Activated naive CD8-positive, alpha-beta T cell treated with anti-CD3 and anti-CD28 coated beads, Interleukin-2, amount 50 U/mL, for 24 hours (primary cell): ENCODE data around the gene BANK1.

ENCODE experiments used
- ATAC-seq: fragments of 150-1000 bp; cut with Tn5 transposase; one replicate; pipeline ENCODE4 v1.10.0; 2021
- DNase-seq: peaks from one replicate; pipeline ENCODE4 v3.0.0; 2021
- H3K27ac Mint-ChIP-seq: one replicate; pipeline ENCODE4 v1.8.0; 2021; ENCODE audit warnings: mild to moderate bottlenecking, mixed read lengths
- H3K27me3 Mint-ChIP-seq: one replicate; pipeline ENCODE4 v1.8.0; 2021; ENCODE audit warnings: mixed read lengths
- H3K36me3 Mint-ChIP-seq: one replicate; pipeline ENCODE4 v1.8.0; 2021; ENCODE audit warnings: low read depth, mixed read lengths
- H3K4me1 Mint-ChIP-seq: one replicate; pipeline ENCODE4 v1.8.0; 2021; ENCODE audit warnings: mixed read lengths
- H3K4me3 Mint-ChIP-seq: one replicate; pipeline ENCODE4 v1.8.0; 2021; ENCODE audit warnings: mild to moderate bottlenecking, moderate library complexity, mixed read lengths
- H3K9me3 Mint-ChIP-seq: one replicate; pipeline ENCODE4 v1.8.0; 2021; ENCODE audit warnings: mixed read lengths

The BANK1 gene

DNA sequence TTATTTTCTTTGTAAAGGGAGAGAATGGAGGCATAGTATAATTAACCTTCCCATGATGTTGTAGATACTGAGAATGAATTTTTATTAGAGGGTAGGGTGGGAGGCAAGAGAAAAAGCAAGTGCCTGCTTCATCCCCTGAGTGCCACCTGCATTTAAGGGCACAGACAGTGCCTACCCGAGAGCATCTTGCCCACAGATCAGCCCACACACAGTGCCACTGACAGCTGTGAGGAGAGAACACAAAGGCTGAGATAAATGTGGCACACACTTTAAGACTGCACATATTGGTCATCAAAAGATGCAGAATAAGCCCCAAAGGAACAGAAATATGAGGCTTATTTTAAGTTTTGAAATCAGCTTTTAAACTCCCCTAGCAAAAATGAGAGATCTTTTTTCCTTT is 304.0 kb downstream of the BANK1 start:
- no peaks in the 10 kb centered on the region for H3K27me3 Mint-ChIP-seq
- H3K4me1 Mint-ChIP-seq: no peaks in the 10 kb centered on the region
- no peaks in the 10 kb centered on the region for H3K9me3 Mint-ChIP-seq
- no peak overlapping the region for H3K4me3 Mint-ChIP-seq
- no peak for DNase-seq
- no peak for ATAC-seq
- H3K36me3 Mint-ChIP-seq: no peaks in the 10 kb centered on the region
- no peak overlapping the region for H3K27ac Mint-ChIP-seq

DNA sequence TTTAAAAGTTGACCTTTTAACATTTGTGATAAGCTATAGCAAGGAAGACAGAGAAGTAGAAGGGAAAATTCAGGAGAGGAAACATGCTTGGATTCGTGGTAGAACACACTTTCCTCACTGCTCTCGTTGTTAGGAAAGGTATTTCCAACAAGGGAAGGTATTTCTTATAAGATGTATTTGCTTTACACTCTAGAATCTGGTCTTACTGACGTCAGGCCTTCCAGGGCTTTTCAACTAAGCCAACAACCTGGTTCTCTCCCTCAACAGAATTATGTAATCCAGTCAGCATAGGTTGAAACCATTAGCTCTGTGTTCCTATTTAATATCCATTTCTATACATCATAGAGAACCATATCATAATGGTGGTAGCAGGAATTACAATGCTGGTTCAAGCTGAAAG is 312.8 kb downstream of the BANK1 start:
- Mint-ChIP-seq H3K4me1 (no peaks in the 10 kb centered on the region), H3K36me3 (no peaks in the 10 kb centered on the region), H3K27ac (no peak overlapping the region), H3K4me3 (no peak overlapping the region), H3K9me3 (peaks cover 33% of the 10 kb centered on the region), H3K27me3 (no peaks in the 10 kb centered on the region)
- DNase-seq (no peak), ATAC-seq (no peak)

DNA sequence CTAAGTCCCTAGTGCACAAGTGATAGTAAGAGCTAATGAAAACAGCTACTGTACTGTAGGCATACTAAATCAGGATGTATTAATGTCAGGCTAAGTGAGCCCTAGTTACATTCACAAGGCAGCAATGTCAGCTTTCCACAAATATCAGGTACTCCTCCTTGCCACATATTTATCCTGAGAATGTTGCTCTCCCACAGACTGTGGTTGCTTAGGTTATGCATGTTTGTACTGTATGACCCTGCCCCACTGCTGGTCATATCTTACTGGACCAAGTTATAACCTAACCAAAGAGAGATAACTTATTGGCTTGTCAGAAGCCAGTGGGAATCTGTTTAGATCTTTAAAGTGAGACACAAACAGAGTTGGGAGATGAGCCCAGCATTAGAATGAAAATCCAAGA is 313.7 kb downstream of the BANK1 start:
- no peaks in the 10 kb centered on the region for H3K27me3 Mint-ChIP-seq
- H3K4me3 Mint-ChIP-seq: no peak overlapping the region
- H3K4me1 Mint-ChIP-seq: no peaks in the 10 kb centered on the region
- H3K27ac Mint-ChIP-seq: no peak overlapping the region
- H3K36me3 Mint-ChIP-seq: no peaks in the 10 kb centered on the region
- no peak for ATAC-seq
- no peak for DNase-seq
- H3K9me3 Mint-ChIP-seq: peaks cover 40% of the 10 kb centered on the region

DNA sequence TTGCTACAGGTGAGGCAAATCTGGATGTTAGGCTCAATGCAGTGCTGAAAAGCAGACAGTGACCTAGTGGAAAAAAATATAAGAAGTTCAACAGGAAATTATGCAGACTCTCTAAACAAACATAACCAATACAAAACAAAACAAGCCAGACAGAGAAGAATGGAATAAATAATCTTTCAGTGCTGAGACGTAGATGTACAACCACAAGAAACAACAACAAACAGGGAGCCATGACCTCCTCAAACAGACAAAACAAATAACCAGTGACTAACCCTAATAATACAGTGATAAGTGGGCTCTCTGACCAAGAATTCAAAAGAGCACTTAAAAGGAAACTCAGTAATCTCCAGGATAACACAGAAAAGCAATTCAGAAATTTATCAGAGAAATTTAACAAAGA is 315.5 kb downstream of the BANK1 start:
- Mint-ChIP-seq H3K36me3 (no peaks in the 10 kb centered on the region), H3K9me3 (peaks cover 44% of the 10 kb centered on the region), H3K4me3 (no peak overlapping the region), H3K4me1 (no peaks in the 10 kb centered on the region), H3K27me3 (no peaks in the 10 kb centered on the region), H3K27ac (no peak overlapping the region)
- DNase-seq: no peak
- ATAC-seq: no peak

DNA sequence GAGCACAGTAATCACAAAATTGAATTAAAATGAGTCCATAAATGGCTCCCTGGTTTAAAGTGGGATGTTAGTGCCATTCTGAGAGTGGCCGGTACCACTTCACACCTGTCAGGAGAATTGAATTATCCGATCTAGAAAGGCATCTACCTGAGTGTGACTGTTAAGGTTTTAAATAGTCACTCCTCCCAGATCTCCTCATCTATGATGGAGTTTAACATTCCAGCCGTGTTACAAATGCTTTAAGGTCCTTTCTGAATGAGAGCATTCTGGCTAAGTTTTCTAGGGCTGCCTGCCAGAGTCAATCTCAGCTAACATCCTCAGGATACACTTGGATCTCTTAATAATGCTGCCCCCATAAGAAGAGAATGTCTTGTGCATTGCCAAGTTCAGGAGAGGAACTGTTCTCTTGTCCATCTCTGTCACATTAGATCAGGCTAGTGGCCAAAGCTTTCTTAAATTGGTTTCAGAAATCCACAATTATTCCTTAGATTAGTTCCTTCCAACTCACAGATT is 323.6 kb downstream of the BANK1 start:
- no peaks in the 10 kb centered on the region for H3K27me3 Mint-ChIP-seq
- no peak overlapping the region for H3K27ac Mint-ChIP-seq
- no peak for ATAC-seq
- no peak overlapping the region for H3K4me3 Mint-ChIP-seq
- H3K36me3 Mint-ChIP-seq: no peaks in the 10 kb centered on the region
- H3K9me3 Mint-ChIP-seq: peaks cover 5% of the 10 kb centered on the region
- no peak for DNase-seq
- no peaks in the 10 kb centered on the region for H3K4me1 Mint-ChIP-seq

GRCh38 chr4:102116121-102116520 is 325.6 kb downstream of the BANK1 start:
- no peaks in the 10 kb centered on the region for H3K4me1 Mint-ChIP-seq
- H3K27me3 Mint-ChIP-seq: no peaks in the 10 kb centered on the region
- H3K4me3 Mint-ChIP-seq: no peak overlapping the region
- DNase-seq (no peak), ATAC-seq (no peak)
- H3K36me3 Mint-ChIP-seq: peaks cover 4% of the 10 kb centered on the region
- peaks cover 5% of the 10 kb centered on the region for H3K9me3 Mint-ChIP-seq
- no peak overlapping the region for H3K27ac Mint-ChIP-seq

DNA sequence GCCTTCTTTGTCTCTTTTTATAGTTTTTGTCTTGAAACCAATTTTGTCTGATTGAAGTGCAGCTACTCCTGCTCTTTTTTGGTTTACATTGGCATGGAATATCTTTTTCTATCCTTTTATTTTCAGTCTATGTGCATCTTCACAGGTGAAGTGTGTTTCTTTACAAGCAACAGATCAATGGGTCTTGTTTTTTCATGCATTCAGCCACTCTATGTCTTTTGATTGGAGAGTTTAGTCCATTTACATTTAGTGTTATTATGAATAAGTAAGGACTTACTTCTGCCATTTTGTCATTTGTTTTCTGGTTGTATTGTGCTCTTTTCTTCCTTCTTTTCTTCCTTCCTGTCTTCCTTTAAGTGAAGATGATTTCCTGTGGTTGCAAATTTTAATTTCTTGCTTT is 330.3 kb downstream of the BANK1 start:
- H3K27me3 Mint-ChIP-seq: no peaks in the 10 kb centered on the region
- H3K9me3 Mint-ChIP-seq: peaks cover 20% of the 10 kb centered on the region
- H3K27ac Mint-ChIP-seq: no peak overlapping the region
- no peak overlapping the region for H3K4me3 Mint-ChIP-seq
- ATAC-seq (no peak), DNase-seq (no peak)
- peaks cover 4% of the 10 kb centered on the region for H3K36me3 Mint-ChIP-seq
- no peaks in the 10 kb centered on the region for H3K4me1 Mint-ChIP-seq
